ENCODE measurements around the gene AK5.

Gene AK5

GRCh38 chr1:77350012-77350770 is 68.4 kb downstream of the AK5 start:
- DNase-seq (ENCODE audit: low spot score), result no peak
- no peak for TF ChIP-seq CTCF (IDR thresholded peaks at IDR 0.05; ENCODE audit: borderline replicate concordance, control extremely low read depth, extremely low read depth, insufficient read depth, missing control alignments)
- in situ Hi-C loops (cut with MboI; ENCODE audit: low sequenced_read_pairs, unreplicated experiment), result no loop called here

GRCh38 chr1:77354536-77354935 is 72.7 kb downstream of the AK5 start:
- TF ChIP-seq CTCF (IDR thresholded peaks at IDR 0.05; ENCODE audit: borderline replicate concordance, control extremely low read depth, extremely low read depth, insufficient read depth, missing control alignments), result no peak
- in situ Hi-C loops (cut with MboI; ENCODE audit: low sequenced_read_pairs, unreplicated experiment), result no loop called here
- no peak for DNase-seq (ENCODE audit: low spot score)

GRCh38 chr1:77355010-77355409 is 73.2 kb downstream of the AK5 start:
- in situ Hi-C loops (cut with MboI; ENCODE audit: low sequenced_read_pairs, unreplicated experiment), result no loop called here
- TF ChIP-seq CTCF (IDR thresholded peaks at IDR 0.05; ENCODE audit: borderline replicate concordance, control extremely low read depth, extremely low read depth, insufficient read depth, missing control alignments), result no peak
- DNase-seq (ENCODE audit: low spot score), result no peak

GRCh38 chr1:77356136-77356535 is 74.3 kb downstream of the AK5 start:
- TF ChIP-seq CTCF (IDR thresholded peaks at IDR 0.05; ENCODE audit: borderline replicate concordance, control extremely low read depth, extremely low read depth, insufficient read depth, missing control alignments), result no peak
- in situ Hi-C loops (cut with MboI; ENCODE audit: low sequenced_read_pairs, unreplicated experiment), result no loop called here
- no peak for DNase-seq (ENCODE audit: low spot score)

GRCh38 chr1:77360256-77360655 is 78.4 kb downstream of the AK5 start:
- DNase-seq (ENCODE audit: low spot score), result no peak
- in situ Hi-C loops (cut with MboI; ENCODE audit: low sequenced_read_pairs, unreplicated experiment), result no loop called here
- TF ChIP-seq CTCF (IDR thresholded peaks at IDR 0.05; ENCODE audit: borderline replicate concordance, control extremely low read depth, extremely low read depth, insufficient read depth, missing control alignments), result no peak

- DNase-seq (ENCODE audit: low spot score), result no peak
- in situ Hi-C loops (cut with MboI; ENCODE audit: low sequenced_read_pairs, unreplicated experiment), result no loop called here
- no peak for TF ChIP-seq CTCF (IDR thresholded peaks at IDR 0.05; ENCODE audit: borderline replicate concordance, control extremely low read depth, extremely low read depth, insufficient read depth, missing control alignments)
Measured at GRCh38 chr1:77361621-77362020, 79.8 kb downstream of the AK5 start.

All from GM13976 (cell line).